ENCODE data around the gene ALDOB.

ALDOB gene

GRCh38 chr9:101455656-101456240 lies 20.2 kb upstream of the ALDOB start:
- no peak for DNase-seq (ENCODE audit: low spot score)

- no peak for DNase-seq (ENCODE audit: low spot score)
Measured at GRCh38 chr9:101453776-101454570, 18.4 kb upstream of the ALDOB start.

- no peak for DNase-seq (ENCODE audit: low spot score)
Measured at GRCh38 chr9:101451498-101451897, 15.9 kb upstream of the ALDOB start.

GRCh38 chr9:101450931-101451330 lies 15.4 kb upstream of the ALDOB start:
- DNase-seq (ENCODE audit: low spot score): no peak

- peak; percentile 13 for DNase-seq (ENCODE audit: low spot score)
Measured at GRCh38 chr9:101449071-101449721, 13.6 kb upstream of the ALDOB start.

- DNase-seq (ENCODE audit: low spot score): no peak
Measured at GRCh38 chr9:101448680-101449070, 13.1 kb upstream of the ALDOB start.

GRCh38 chr9:101446732-101447131 lies 11.2 kb upstream of the ALDOB start:
- no peak for DNase-seq (ENCODE audit: low spot score)

GRCh38 chr9:101445353-101446029 lies 9.9 kb upstream of the ALDOB start:
- DNase-seq (ENCODE audit: low spot score): no peak

- DNase-seq (ENCODE audit: low spot score): no peak
Measured at GRCh38 chr9:101443364-101443771, 7.8 kb upstream of the ALDOB start.

- DNase-seq (ENCODE audit: low spot score): no peak
Measured at GRCh38 chr9:101442736-101443135, 7.2 kb upstream of the ALDOB start.

GRCh38 chr9:101442318-101442717 lies 6.7 kb upstream of the ALDOB start:
- DNase-seq (ENCODE audit: low spot score): no peak

GRCh38 chr9:101440714-101441230 lies 5.2 kb upstream of the ALDOB start:
- no peak for DNase-seq (ENCODE audit: low spot score)

- DNase-seq (ENCODE audit: low spot score): no peak
Measured at GRCh38 chr9:101438523-101438922, 2.9 kb upstream of the ALDOB start.

- DNase-seq (ENCODE audit: low spot score): no peak
Measured at GRCh38 chr9:101437806-101438232, 2.2 kb upstream of the ALDOB start.

GRCh38 chr9:101434998-101435397 lies 576 bp downstream of the ALDOB start:
- DNase-seq (ENCODE audit: low spot score): no peak

GRCh38 chr9:101433229-101433628 lies 2.3 kb downstream of the ALDOB start:
- no peak for DNase-seq (ENCODE audit: low spot score)

GRCh38 chr9:101432740-101433139 lies 2.8 kb downstream of the ALDOB start:
- no peak for DNase-seq (ENCODE audit: low spot score)

GRCh38 chr9:101432171-101432570 lies 3.4 kb downstream of the ALDOB start:
- no peak for DNase-seq (ENCODE audit: low spot score)

- DNase-seq (ENCODE audit: low spot score): no peak
Measured at GRCh38 chr9:101429736-101430135, 5.8 kb downstream of the ALDOB start.

GRCh38 chr9:101428909-101429308 lies 6.7 kb downstream of the ALDOB start:
- no peak for DNase-seq (ENCODE audit: low spot score)

- DNase-seq (ENCODE audit: low spot score): no peak
Measured at GRCh38 chr9:101427957-101428655, 7.5 kb downstream of the ALDOB start.

GRCh38 chr9:101427358-101427757 lies 8.2 kb downstream of the ALDOB start:
- DNase-seq (ENCODE audit: low spot score): no peak

Data from CD4-positive, alpha-beta T cell treated with Interleukin-6 at 100 ng/mL for 8 hours (primary cell).